HepG2 (cell line): ENCODE measurements around the gene C17orf58. TPM values are rescaled to one million over a fixed set of nuclear protein-coding genes. Genes with fewer than 3 reads are reported as not detected.

Source experiments
- AGO1 ChIP-seq: fragments of 200-400 bp; formaldehyde crosslinking; IDR thresholded peaks from 2 replicates; pipeline ENCODE4 v1.6.1; 2017; ENCODE audit warnings: mild to moderate bottlenecking, low read depth, low read length, moderate library complexity; ENCODE audit not compliant: poor library complexity, severe bottlenecking
- CEBPG ChIP-seq: IDR thresholded peaks from 2 replicates; pipeline ENCODE4 v1.6.1; 2016
- GZF1 ChIP-seq: sonication (generic); formaldehyde crosslinking; IDR thresholded peaks from 2 replicates; pipeline ENCODE4 v1.5.1; 2020; ENCODE audit warnings: mild to moderate bottlenecking, missing genetic modification reagents
- KLF6 ChIP-seq: IDR thresholded peaks from 2 replicates; pipeline ENCODE4 v1.8.0; 2016; ENCODE audit warnings: missing biosample characterization, missing genetic modification reagents
- MBNL3 ChIP-seq: fragments of 250-450 bp; sonication (Bioruptor Pico); conservative IDR thresholded peaks from 2 replicates; pipeline ENCODE4 v1.8.0; 2022; ENCODE audit warnings: mild to moderate bottlenecking, inconsistent platforms
- RFX1 ChIP-seq: fragments of 450-650 bp; IDR thresholded peaks from 2 replicates; pipeline ENCODE4 v1.6.1; 2017
- SP4 ChIP-seq: sonication (generic); formaldehyde crosslinking; IDR thresholded peaks from 2 replicates; pipeline ENCODE4 v1.8.1; 2023; ENCODE audit warnings: mild to moderate bottlenecking, missing genetic modification reagents
- TAF1 ChIP-seq: sonication (generic); formaldehyde crosslinking; IDR thresholded peaks from 2 replicates; pipeline ENCODE4 v1.4.0; 2020; ENCODE audit warnings: missing genetic modification reagents
- ZFP36 ChIP-seq: fragments of 150-350 bp; IDR thresholded peaks from 2 replicates; pipeline ENCODE4 v1.6.1; 2018; ENCODE audit warnings: borderline replicate concordance, low read length, low read depth; ENCODE audit not compliant: partially characterized antibody
- ZFP36L1 ChIP-seq: sonication (generic); formaldehyde crosslinking; IDR thresholded peaks from 2 replicates; pipeline ENCODE4 v1.8.0; 2022; ENCODE audit warnings: mild to moderate bottlenecking, missing genetic modification reagents, moderate library complexity
- ZMYM4 ChIP-seq: sonication (generic); formaldehyde crosslinking; IDR thresholded peaks from 2 replicates; pipeline ENCODE4 v1.8.1; 2023; ENCODE audit warnings: mild to moderate bottlenecking, missing genetic modification reagents
- ZNF280D ChIP-seq: sonication (generic); formaldehyde crosslinking; IDR thresholded peaks from 2 replicates; pipeline ENCODE4 v1.5.1; 2020; ENCODE audit warnings: mild to moderate bottlenecking, missing genetic modification reagents
- ZNF296 ChIP-seq: sonication (generic); formaldehyde crosslinking; conservative IDR thresholded peaks from 2 replicates; pipeline ENCODE4 v1.5.0; 2020; ENCODE audit warnings: mild to moderate bottlenecking, missing genetic modification reagents
- ZNF431 ChIP-seq: sonication (generic); formaldehyde crosslinking; IDR thresholded peaks from 2 replicates; pipeline ENCODE4 v1.9.0; 2022; ENCODE audit warnings: missing genetic modification reagents, low read depth, mild to moderate bottlenecking, borderline replicate concordance
- ZNF615 ChIP-seq: sonication (generic); formaldehyde crosslinking; IDR thresholded peaks from 2 replicates; pipeline ENCODE4 v1.5.0; 2020; ENCODE audit warnings: mild to moderate bottlenecking, missing genetic modification reagents, borderline replicate concordance
- ZSCAN12 ChIP-seq: sonication (generic); formaldehyde crosslinking; IDR thresholded peaks from 2 replicates; pipeline ENCODE4 v1.9.0; 2021; ENCODE audit warnings: mild to moderate bottlenecking, missing genetic modification reagents
- polyA plus RNA-seq, 8 experiments: library from polyadenylated mRNA; depleted of rRNA in 3 of 8; stranded (reverse) in 7 of 8; unstranded in 1 of 8; fragments of >200 nt; fragmentation: Illumina TruSeq in 4 of 8; extraction: Trizol in 4 of 8; gene quantifications; 2 replicates each; pipeline versions ENCODE4 v1.2.1 to v1.2.3, GENCODE V29; 2011 to 2016; ENCODE audit warnings: low read depth in 4 of 8, missing spikeins in 1 of 8, mixed read lengths in 1 of 8; ENCODE audit not compliant: insufficient read depth in 1 of 8
- total RNA-seq, 5 experiments: library from RNA; depleted of rRNA; stranded (reverse); fragments of >200 nt; fragmentation: Illumina TruSeq; extraction: Trizol; gene quantifications; 2 replicates each; pipeline ENCODE4 v1.2.3, GENCODE V29; 2016; ENCODE audit warnings: low read depth in 1 of 5
- TF ChIP-seq, protein P1 (sequence below): fragments of 450-650 bp; IDR thresholded peaks from 2 replicates; pipeline ENCODE4 v1.6.1; 2016

The C17orf58 gene
- total and polyA plus RNA-seq, 2 of the 13 experiments (the other 11 are each of a cell fraction or from before 2014, with no cell fraction given) = 15.6 to 15.8 TPM

- TF ChIP-seq ZNF280D = peak; percentile 92
- TF ChIP-seq ZNF296 (CRISPR knock-in tag) = no peak
- TF ChIP-seq MBNL3 (CRISPR knock-in tag) = no peak
- TF ChIP-seq KLF6 = peak; percentile 54; the same call in 1 of the 2 replicates
- TF ChIP-seq, protein P1, sequence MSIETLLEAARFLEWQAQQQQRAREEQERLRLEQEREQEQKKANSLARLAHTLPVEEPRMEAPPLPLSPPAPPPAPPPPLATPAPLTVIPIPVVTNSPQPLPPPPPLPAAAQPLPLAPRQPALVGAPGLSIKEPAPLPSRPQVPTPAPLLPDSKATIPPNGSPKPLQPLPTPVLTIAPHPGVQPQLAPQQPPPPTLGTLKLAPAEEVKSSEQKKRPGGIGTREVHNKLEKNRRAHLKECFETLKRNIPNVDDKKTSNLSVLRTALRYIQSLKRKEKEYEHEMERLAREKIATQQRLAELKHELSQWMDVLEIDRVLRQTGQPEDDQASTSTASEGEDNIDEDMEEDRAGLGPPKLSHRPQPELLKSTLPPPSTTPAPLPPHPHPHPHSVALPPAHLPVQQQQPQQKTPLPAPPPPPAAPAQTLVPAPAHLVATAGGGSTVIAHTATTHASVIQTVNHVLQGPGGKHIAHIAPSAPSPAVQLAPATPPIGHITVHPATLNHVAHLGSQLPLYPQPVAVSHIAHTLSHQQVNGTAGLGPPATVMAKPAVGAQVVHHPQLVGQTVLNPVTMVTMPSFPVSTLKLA = peak; percentile 80
- TF ChIP-seq ZFP36L1 (CRISPR knock-in tag) = peak; percentile 79
- TF ChIP-seq CEBPG (CRISPR knock-in tag) = peak; percentile 33; the same call in 1 of the 2 replicates
- TF ChIP-seq ZMYM4 (CRISPR knock-in tag) = peak; percentile 97
- no peak for TF ChIP-seq RFX1
- peak; percentile 80 for TF ChIP-seq AGO1
- peak; percentile 96 for TF ChIP-seq TAF1 (CRISPR knock-in tag)
- TF ChIP-seq GZF1 (CRISPR knock-in tag) = peak; percentile 89
- TF ChIP-seq ZNF615 (CRISPR knock-in tag) = peak; percentile 22; the same call in 1 of the 2 replicates
- TF ChIP-seq ZNF431 (CRISPR knock-in tag) = peak; percentile 80
- TF ChIP-seq ZFP36 = no peak
- TF ChIP-seq ZSCAN12 = 0 out of 2 replicates have a peak, but pooled peaks have one; percentile 30
- TF ChIP-seq SP4 (CRISPR knock-in tag) = peak; percentile 88
Measured at GRCh38 chr17:68035523-68036303, 39.4 kb upstream of the C17orf58 start, which contains the start of gene KPNA2 (continued).
